Measurements from ENCODE around the gene HES4.
A peak's percentile ranks its signal among the peaks of the same experiment; 100 is the strongest.

HES4 gene, protein sequence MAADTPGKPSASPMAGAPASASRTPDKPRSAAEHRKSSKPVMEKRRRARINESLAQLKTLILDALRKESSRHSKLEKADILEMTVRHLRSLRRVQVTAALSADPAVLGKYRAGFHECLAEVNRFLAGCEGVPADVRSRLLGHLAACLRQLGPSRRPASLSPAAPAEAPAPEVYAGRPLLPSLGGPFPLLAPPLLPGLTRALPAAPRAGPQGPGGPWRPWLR

GRCh38 chr1:999725-1000356, at the start of gene HES4:
HES4 (minus strand) TSS chr1:1000097; CDS start chr1:999973, 124 bp downstream.
- DNase-seq = peak; percentile 84

GRCh38 chr1:1048765-1049164, 48.9 kb upstream of the HES4 start:
- DNase-seq = no peak

DNA sequence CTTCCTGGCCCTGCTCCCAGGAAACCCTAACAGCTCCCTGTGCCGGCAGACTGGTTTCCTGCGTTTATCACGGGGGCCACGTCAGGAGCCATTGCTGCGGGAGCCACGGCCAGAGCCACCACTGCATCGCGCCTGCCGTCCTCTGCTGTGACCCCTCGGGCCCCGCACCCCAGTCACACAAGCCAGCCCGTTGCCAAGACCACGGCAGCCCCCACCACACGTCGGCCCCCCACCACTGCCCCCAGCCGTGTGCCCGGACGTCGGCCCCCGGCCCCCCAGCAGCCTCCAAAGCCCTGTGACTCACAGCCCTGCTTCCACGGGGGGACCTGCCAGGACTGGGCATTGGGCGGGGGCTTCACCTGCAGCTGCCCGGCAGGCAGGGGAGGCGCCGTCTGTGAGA, 48.1 kb upstream of the HES4 start:
- DNase-seq = no peak

- DNase-seq = no peak
Observed at GRCh38 chr1:1047407-1047806, 47.5 kb upstream of the HES4 start.

GRCh38 chr1:1046767-1047166, 46.9 kb upstream of the HES4 start:
- no peak for DNase-seq

DNA sequence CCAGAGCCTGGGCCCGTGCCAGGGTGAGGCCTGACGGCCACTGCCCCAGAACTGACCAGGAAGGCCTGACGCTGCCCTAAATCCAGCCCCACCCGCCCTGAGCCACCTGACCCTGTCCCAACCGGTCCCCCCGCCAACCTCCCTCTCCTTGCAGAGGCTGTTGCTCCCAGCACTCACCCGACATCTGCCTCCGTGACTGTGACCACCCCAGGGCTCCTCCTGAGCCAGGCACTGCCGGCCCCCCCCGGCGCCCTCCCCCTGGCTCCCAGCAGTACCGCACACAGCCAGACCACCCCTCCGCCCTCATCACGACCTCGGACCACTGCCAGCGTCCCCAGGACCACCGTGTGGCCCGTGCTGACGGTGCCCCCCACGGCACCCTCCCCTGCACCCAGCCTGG, 46.3 kb upstream of the HES4 start:
- DNase-seq = no peak

GRCh38 chr1:1045129-1045528, 45.2 kb upstream of the HES4 start:
- no peak for DNase-seq

- no peak for DNase-seq
Observed at GRCh38 chr1:1044455-1045078, 44.7 kb upstream of the HES4 start.

DNA sequence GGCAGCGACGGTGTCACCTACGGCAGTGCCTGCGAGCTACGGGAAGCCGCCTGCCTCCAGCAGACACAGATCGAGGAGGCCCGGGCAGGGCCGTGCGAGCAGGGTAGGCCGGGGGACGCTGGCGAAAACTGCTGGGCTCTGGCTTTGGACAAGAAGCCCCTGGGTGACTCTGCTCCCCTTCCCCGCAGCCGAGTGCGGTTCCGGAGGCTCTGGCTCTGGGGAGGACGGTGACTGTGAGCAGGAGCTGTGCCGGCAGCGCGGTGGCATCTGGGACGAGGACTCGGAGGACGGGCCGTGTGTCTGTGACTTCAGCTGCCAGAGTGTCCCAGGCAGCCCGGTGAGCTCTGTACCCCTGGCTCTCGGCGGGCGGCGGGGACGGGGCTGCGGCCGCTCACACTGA, 44.0 kb upstream of the HES4 start:
- DNase-seq = no peak

GRCh38 chr1:1043411-1043810, 43.5 kb upstream of the HES4 start:
- no peak for DNase-seq

- DNase-seq = no peak
Observed at GRCh38 chr1:1042835-1043234, 42.9 kb upstream of the HES4 start.

DNA sequence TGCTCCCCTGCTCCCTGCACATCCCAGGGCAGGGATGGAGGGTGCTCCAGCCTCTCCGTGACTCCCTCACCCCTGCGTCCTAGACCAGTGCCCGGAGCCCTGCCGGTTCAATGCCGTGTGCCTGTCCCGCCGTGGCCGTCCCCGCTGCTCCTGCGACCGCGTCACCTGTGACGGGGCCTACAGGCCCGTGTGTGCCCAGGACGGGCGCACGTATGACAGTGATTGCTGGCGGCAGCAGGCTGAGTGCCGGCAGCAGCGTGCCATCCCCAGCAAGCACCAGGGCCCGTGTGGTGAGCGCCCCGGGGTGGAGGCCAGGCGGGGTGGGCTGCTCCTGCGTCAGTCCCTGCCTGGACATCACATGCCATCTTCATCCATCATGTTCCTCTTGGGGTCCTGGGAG, 42.0 kb upstream of the HES4 start:
- no peak for DNase-seq

DNA sequence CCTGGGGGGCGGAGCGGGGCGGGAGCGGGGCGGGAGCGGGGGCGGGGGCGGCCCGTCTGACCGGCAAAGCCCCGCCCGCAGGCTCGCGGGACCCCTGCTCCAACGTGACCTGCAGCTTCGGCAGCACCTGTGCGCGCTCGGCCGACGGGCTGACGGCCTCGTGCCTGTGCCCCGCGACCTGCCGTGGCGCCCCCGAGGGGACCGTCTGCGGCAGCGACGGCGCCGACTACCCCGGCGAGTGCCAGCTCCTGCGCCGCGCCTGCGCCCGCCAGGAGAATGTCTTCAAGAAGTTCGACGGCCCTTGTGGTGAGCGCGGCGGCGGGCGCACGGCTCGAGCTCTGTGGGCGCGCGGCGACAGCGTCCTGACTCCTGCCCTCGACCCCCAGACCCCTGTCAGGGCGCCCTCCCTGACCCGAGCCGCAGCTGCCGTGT, 41.2 kb upstream of the HES4 start:
- no peak for DNase-seq

DNA sequence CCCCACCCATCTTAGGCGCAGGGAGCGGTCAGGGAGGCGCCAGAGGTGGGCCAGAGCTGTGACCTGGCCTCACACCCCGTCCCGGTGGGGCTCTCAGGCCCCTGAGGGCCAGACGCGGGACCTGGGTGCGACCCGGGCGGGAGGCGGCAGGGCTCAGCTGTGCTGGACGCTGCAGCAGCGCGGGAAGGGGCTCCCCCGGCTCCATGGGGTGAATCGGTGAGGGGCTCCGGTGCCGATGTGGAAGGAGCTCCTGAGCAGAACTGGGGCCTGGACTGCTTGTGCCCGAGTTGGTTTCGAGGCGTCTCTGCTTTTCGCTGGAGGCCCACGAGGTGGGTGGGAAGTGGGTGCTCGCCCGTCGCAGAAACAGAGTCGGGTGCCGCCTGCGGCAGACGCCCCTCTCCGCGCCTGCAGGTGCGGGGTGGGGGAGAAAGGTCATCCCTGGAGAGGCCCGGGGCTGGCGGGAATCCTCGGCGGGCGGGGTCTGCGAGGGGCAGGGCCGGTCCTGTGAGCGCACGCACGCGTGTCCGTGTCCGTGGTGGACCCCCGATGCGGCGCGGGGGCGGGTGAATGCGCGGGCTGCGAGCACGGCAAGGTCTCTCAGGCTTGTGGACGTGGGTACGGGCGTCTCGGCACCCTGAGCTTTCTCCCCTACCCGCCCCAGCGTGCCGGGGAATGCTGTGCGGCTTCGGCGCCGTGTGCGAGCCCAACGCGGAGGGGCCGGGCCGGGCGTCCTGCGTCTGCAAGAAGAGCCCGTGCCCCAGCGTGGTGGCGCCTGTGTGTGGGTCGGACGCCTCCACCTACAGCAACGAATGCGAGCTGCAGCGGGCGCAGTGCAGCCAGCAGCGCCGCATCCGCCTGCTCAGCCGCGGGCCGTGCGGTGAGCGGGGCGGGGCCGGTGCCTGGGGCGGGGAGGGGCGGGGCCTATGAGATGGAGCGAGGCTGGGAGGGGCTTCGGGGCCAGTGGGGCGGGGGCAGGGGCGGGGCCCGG, 40.4 kb upstream of the HES4 start:
- DNase-seq = peak; percentile 79

DNA sequence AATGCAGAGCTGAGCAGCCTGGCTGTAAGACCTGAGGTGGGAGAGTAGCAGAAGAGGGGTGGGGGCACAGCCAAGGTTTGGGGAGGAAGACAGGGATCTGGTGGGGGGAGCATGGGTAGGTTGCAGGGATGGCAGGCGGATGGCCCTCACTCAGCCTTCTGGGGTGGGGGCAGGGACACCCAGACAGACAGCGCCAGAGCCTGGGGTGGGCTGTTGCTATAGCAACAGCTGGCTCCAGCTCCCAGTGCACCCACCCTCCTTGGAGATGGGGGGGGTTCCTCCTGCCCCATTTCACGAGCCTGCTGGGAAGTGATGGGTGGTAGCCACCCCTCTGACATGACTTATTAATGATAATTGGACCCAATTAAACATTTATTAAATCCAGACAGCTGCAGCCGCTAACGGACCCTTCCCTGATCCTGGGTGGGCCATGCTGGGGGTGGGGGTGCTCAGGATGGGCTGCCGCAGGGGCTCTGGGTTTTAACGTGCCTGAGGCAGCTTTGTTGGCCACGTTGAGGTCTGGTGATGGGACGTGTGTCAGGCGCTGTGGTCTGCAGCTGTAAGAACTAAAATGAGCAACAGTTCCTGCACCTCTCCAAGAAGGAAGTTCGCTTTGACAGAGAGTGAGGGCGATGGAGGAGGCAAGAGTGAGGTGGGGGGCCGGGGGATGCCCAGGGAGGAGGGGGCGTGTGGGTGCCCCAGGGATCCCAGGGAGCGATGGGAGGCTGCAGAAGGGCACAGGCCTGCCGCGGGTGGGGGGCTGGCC, 39.4 kb upstream of the HES4 start:
- DNase-seq = no peak

- no peak for DNase-seq
Observed at GRCh38 chr1:1038694-1039093, 38.8 kb upstream of the HES4 start.

GRCh38 chr1:1037366-1038327, 37.8 kb upstream of the HES4 start:
- DNase-seq = no peak

DNA sequence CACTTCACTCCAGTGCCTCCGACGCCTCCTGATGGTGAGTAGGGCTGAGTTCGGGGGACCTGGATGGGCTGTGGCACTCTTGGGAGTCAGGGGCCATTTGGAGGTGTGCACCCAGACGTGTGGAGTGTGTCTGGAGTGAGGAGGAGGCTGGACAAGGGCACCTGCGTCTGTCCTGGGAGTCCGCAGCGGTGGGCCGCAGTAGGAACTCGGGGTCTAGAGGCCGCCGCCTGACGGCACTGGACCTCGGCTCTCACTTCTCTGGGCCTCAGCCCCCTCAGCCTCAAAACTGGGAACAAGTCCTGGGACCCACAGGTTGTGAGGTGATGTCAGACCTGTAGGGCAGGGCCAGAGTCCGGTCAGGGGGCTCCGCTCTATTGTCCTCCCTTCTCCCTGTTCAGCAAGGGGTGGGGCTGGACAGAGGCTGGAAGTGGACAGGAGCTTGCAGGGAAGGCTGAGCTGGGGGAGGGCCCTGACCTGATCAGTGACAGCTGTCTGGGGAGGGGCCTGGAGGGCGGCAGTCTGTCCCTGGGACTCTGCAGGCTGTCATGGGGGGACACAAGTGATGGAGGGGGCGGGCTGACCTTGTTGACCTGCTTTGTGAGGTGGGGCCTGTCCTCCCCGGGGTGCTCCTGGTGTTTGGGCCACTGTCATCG, 35.5 kb upstream of the HES4 start:
- DNase-seq = no peak

GRCh38 chr1:1034439-1034781, 34.5 kb upstream of the HES4 start:
- DNase-seq = no peak

- DNase-seq = no peak
Observed at GRCh38 chr1:1033731-1034438, 34.0 kb upstream of the HES4 start.
